Activated naive CD8-positive, alpha-beta T cell treated with anti-CD3 and anti-CD28 coated beads for 36 hours (primary cell): ENCODE data around the gene KLHDC1. TPM values are rescaled to one million over a fixed set of nuclear protein-coding genes. Genes with fewer than 3 reads are reported as not detected.
"Not testable (repeated sequence)": the region's sequence is repeated elsewhere in the genome, so short reads cannot be mapped to it uniquely, and the experiment has no call there.

Experiments
- DNase-seq: peaks from one replicate; pipeline ENCODE4 v3.0.0; 2021
- H3K27ac Mint-ChIP-seq: one replicate; pipeline ENCODE4 v1.8.0; 2022; ENCODE audit warnings: mild to moderate bottlenecking, moderate library complexity, mixed read lengths
- H3K27me3 Mint-ChIP-seq: one replicate; pipeline ENCODE4 v1.8.0; 2022; ENCODE audit warnings: mild to moderate bottlenecking, mixed read lengths
- H3K36me3 Mint-ChIP-seq: one replicate; pipeline ENCODE4 v1.8.0; 2021; ENCODE audit warnings: mild to moderate bottlenecking, mixed read lengths
- H3K4me1 Mint-ChIP-seq: one replicate; pipeline ENCODE4 v1.8.0; 2021; ENCODE audit warnings: mixed read lengths
- H3K4me3 Mint-ChIP-seq: one replicate; pipeline ENCODE4 v1.8.0; 2022; ENCODE audit warnings: mild to moderate bottlenecking, moderate library complexity, mixed read lengths
- H3K9me3 Mint-ChIP-seq: one replicate; pipeline ENCODE4 v1.8.0; 2022; ENCODE audit warnings: mixed read lengths
- total RNA-seq, 2 experiments: library from RNA; stranded (reverse); gene quantifications; one replicate each; pipeline ENCODE4 v1.2.3, GENCODE V29; 2021

Gene KLHDC1
- total RNA-seq: 1 to 10 TPM; 1.1 to 1.2 TPM

GRCh38 chr14:49692811-49693734 is at the start of gene KLHDC1:
Gene KLHDC1, plus strand, starts transcription at chr14:49693120. Its CDS starts 75 bp downstream, at chr14:49693195.
- Mint-ChIP-seq H3K4me3 (peak within 1 kb of the TSS; percentile 83), H3K9me3 (no peaks in the 10 kb centered on the region), H3K36me3 (no peaks in the 10 kb centered on the region), H3K27ac (peak within 1 kb of the TSS; percentile 81), H3K4me1 (peaks cover 32% of the 10 kb centered on the region), H3K27me3 (no peaks in the 10 kb centered on the region)
- peak; percentile 71 for DNase-seq

GRCh38 chr14:49653508-49653907 is 39.4 kb upstream of the KLHDC1 start:
- H3K9me3 Mint-ChIP-seq: no peaks in the 10 kb centered on the region
- no peak for DNase-seq
- H3K4me1 Mint-ChIP-seq: no peaks in the 10 kb centered on the region
- H3K36me3 Mint-ChIP-seq: peaks cover 12% of the 10 kb centered on the region
- H3K27ac Mint-ChIP-seq: no peak overlapping the region
- no peaks in the 10 kb centered on the region for H3K27me3 Mint-ChIP-seq
- H3K4me3 Mint-ChIP-seq: no peak overlapping the region

- DNase-seq: no peak
- H3K27me3 Mint-ChIP-seq: no peaks in the 10 kb centered on the region
- H3K9me3 Mint-ChIP-seq: no peaks in the 10 kb centered on the region
- H3K4me3 Mint-ChIP-seq: no peak overlapping the region
- no peaks in the 10 kb centered on the region for H3K4me1 Mint-ChIP-seq
- peaks cover 12% of the 10 kb centered on the region for H3K36me3 Mint-ChIP-seq
- H3K27ac Mint-ChIP-seq: no peak overlapping the region
These were observed 38.4 kb upstream of the KLHDC1 start for GRCh38 chr14:49654511-49654910.

GRCh38 chr14:49657500-49657899 is 35.4 kb upstream of the KLHDC1 start:
- H3K27me3 Mint-ChIP-seq, H3K4me1 Mint-ChIP-seq, H3K4me3 Mint-ChIP-seq, H3K27ac Mint-ChIP-seq, DNase-seq, H3K9me3 Mint-ChIP-seq: not testable (repeated sequence)
- H3K36me3 Mint-ChIP-seq: peaks cover 16% of the 10 kb centered on the region

GRCh38 chr14:49659526-49660455 is 33.1 kb upstream of the KLHDC1 start:
- Mint-ChIP-seq H3K27me3 (no peaks in the 10 kb centered on the region), H3K9me3 (no peaks in the 10 kb centered on the region), H3K4me1 (no peaks in the 10 kb centered on the region), H3K4me3 (no peak overlapping the region), H3K36me3 (peaks cover 16% of the 10 kb centered on the region), H3K27ac (no peak overlapping the region)
- DNase-seq: no peak

- no peaks in the 10 kb centered on the region for H3K9me3 Mint-ChIP-seq
- H3K27ac Mint-ChIP-seq: no peak overlapping the region
- H3K27me3 Mint-ChIP-seq: no peaks in the 10 kb centered on the region
- DNase-seq: no peak
- H3K36me3 Mint-ChIP-seq: peaks cover 41% of the 10 kb centered on the region
- H3K4me3 Mint-ChIP-seq: no peak overlapping the region
- H3K4me1 Mint-ChIP-seq: peaks cover 3% of the 10 kb centered on the region
These were observed 22.4 kb upstream of the KLHDC1 start for GRCh38 chr14:49670475-49670874.

GRCh38 chr14:49673586-49673985 is 19.3 kb upstream of the KLHDC1 start:
- H3K27me3 Mint-ChIP-seq: no peaks in the 10 kb centered on the region
- H3K36me3 Mint-ChIP-seq: peaks cover 54% of the 10 kb centered on the region
- H3K27ac Mint-ChIP-seq: no peak overlapping the region
- no peak for DNase-seq
- no peak overlapping the region for H3K4me3 Mint-ChIP-seq
- H3K9me3 Mint-ChIP-seq: no peaks in the 10 kb centered on the region
- peaks cover 3% of the 10 kb centered on the region for H3K4me1 Mint-ChIP-seq

- H3K9me3 Mint-ChIP-seq: no peaks in the 10 kb centered on the region
- H3K36me3 Mint-ChIP-seq: peaks cover 64% of the 10 kb centered on the region
- peaks cover 4% of the 10 kb centered on the region for H3K4me1 Mint-ChIP-seq
- no peak overlapping the region for H3K27ac Mint-ChIP-seq
- no peak overlapping the region for H3K4me3 Mint-ChIP-seq
- no peaks in the 10 kb centered on the region for H3K27me3 Mint-ChIP-seq
- no peak for DNase-seq
These were observed 15.3 kb upstream of the KLHDC1 start for GRCh38 chr14:49677643-49678042.

- Mint-ChIP-seq H3K4me1 (peaks cover 4% of the 10 kb centered on the region), H3K27me3 (no peaks in the 10 kb centered on the region), H3K9me3 (no peaks in the 10 kb centered on the region), H3K36me3 (peaks cover 55% of the 10 kb centered on the region), H3K27ac (no peak overlapping the region), H3K4me3 (no peak overlapping the region)
- no peak for DNase-seq
These were observed 13.6 kb upstream of the KLHDC1 start for GRCh38 chr14:49679271-49679670.

- peaks cover 21% of the 10 kb centered on the region for H3K4me1 Mint-ChIP-seq
- no peaks in the 10 kb centered on the region for H3K9me3 Mint-ChIP-seq
- no peak overlapping the region for H3K27ac Mint-ChIP-seq
These were observed 6.5 kb upstream of the KLHDC1 start for GRCh38 chr14:49686425-49686824.

GRCh38 chr14:49687942-49688700 is 4.8 kb upstream of the KLHDC1 start, which contains the start of gene POLE2:
Gene POLE2, minus strand, starts transcription at chr14:49688214. Its CDS starts 11 bp downstream, at chr14:49688203.
- H3K27me3 Mint-ChIP-seq: no peaks in the 10 kb centered on the region
- H3K27ac Mint-ChIP-seq: peak within 1 kb of the TSS; percentile 90
- H3K4me1 Mint-ChIP-seq: peaks cover 30% of the 10 kb centered on the region

More at GRCh38 chr14:49686425-49686824, 6.5 kb upstream of the KLHDC1 start:
- H3K36me3 Mint-ChIP-seq: peaks cover 32% of the 10 kb centered on the region
- no peaks in the 10 kb centered on the region for H3K27me3 Mint-ChIP-seq
- H3K4me3 Mint-ChIP-seq: peak overlapping the region; percentile 89
- DNase-seq: no peak

GRCh38 chr14:49688701-49689030 is 4.3 kb upstream of the KLHDC1 start:
- peaks cover 23% of the 10 kb centered on the region for H3K36me3 Mint-ChIP-seq
- peaks cover 30% of the 10 kb centered on the region for H3K4me1 Mint-ChIP-seq
- peak overlapping the region; percentile 89 for H3K4me3 Mint-ChIP-seq
- DNase-seq: no peak
- peak overlapping the region; percentile 90 for H3K27ac Mint-ChIP-seq
- H3K27me3 Mint-ChIP-seq: no peaks in the 10 kb centered on the region
- H3K9me3 Mint-ChIP-seq: no peaks in the 10 kb centered on the region

More at GRCh38 chr14:49687942-49688700, 4.8 kb upstream of the KLHDC1 start, which contains the start of gene POLE2:
- Mint-ChIP-seq H3K36me3 (peaks cover 25% of the 10 kb centered on the region), H3K9me3 (no peaks in the 10 kb centered on the region), H3K4me3 (peak within 1 kb of the TSS; percentile 89)
- peak; percentile 86 for DNase-seq

- Mint-ChIP-seq H3K27ac (no peak overlapping the region), H3K4me1 (peaks cover 39% of the 10 kb centered on the region), H3K36me3 (peaks cover 14% of the 10 kb centered on the region), H3K27me3 (no peaks in the 10 kb centered on the region), H3K4me3 (no peak overlapping the region), H3K9me3 (no peaks in the 10 kb centered on the region)
- no peak for DNase-seq
These were observed 1.9 kb upstream of the KLHDC1 start for GRCh38 chr14:49691031-49691430.

GRCh38 chr14:49692193-49692757 is 645 bp upstream of the KLHDC1 start:
- H3K27me3 Mint-ChIP-seq: no peaks in the 10 kb centered on the region
- H3K4me3 Mint-ChIP-seq: peak overlapping the region; percentile 83
- DNase-seq: no peak
- H3K9me3 Mint-ChIP-seq: no peaks in the 10 kb centered on the region
- H3K27ac Mint-ChIP-seq: peak overlapping the region; percentile 81
- H3K4me1 Mint-ChIP-seq: peaks cover 34% of the 10 kb centered on the region
- peaks cover 4% of the 10 kb centered on the region for H3K36me3 Mint-ChIP-seq
